ENCODE data around the gene CCKAR. TPM values are rescaled to one million over a fixed set of nuclear protein-coding genes. Genes with fewer than 3 reads are reported as not detected.

The CCKAR gene
- polyA plus RNA-seq, 1 donor (not counting 4 experiments of a cell fraction or from before 2014, with no cell fraction given), result not detected

DNA sequence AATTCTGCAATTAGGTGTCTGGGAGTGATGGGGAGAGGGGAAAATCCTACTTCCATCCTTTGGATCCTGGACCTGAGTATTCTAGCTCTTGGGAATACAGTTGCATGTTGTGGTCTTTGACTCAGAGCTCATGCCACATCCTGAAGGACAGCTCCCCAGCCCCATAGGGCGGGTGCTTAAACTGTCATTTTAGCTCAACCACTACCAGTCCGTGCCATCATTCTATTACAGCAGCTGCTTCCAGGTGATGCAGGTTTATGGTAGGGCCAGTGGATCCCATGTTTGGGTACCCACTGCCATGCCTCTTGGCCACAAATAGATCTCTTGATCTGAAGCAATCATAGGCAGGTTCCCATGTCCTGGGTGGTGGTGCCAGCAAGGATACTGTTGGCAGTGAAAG is 34.7 kb downstream of the CCKAR start:
- dilution Hi-C loops (cut with MboI; ENCODE audit: extremely low pct_ligation_motif_present, low sequenced_read_pairs), result no loop called here
- Histone ChIP-seq H3K4me2 (ENCODE audit: control insufficient read depth, extremely low read depth, insufficient read depth, low read depth, low read length) (no peak overlapping the region), H3K27ac (ENCODE audit: control insufficient read depth, insufficient read depth, low read length) (no peak overlapping the region), H3K36me3 (ENCODE audit: control insufficient read depth in 2 of 2, extremely low read depth in 1 of 2, insufficient read depth in 2 of 2, low read length in 2 of 2) (no peaks in the 10 kb centered on the region), H3K4me3 (ENCODE audit: control insufficient read depth in 2 of 3, extremely low read depth in 1 of 3, insufficient read depth in 2 of 3, low read depth in 1 of 3, low read length in 3 of 3) (no peak overlapping the region), H3K4me1 (ENCODE audit: control insufficient read depth, extremely low read depth, insufficient read depth, low read length) (no peaks in the 10 kb centered on the region), H3K9me1 (ENCODE audit: control insufficient read depth, extremely low read depth, insufficient read depth, low read length) (peaks cover 3% of the 10 kb centered on the region), H3K9ac (ENCODE audit: control insufficient read depth, extremely low read depth, insufficient read depth, low read length) (no peak overlapping the region), H3K27me3 (ENCODE audit: control insufficient read depth, extremely low read depth, insufficient read depth, low read length) (no peaks in the 10 kb centered on the region), H3K9me3 (ENCODE audit: control insufficient read depth, low read depth, low read length) (no peaks in the 10 kb centered on the region), H4K20me1 (ENCODE audit: control insufficient read depth, extremely low read depth, insufficient read depth, low read length) (no peaks in the 10 kb centered on the region), H3K79me2 (ENCODE audit: control insufficient read depth, insufficient read depth, low read length) (no peaks in the 10 kb centered on the region), H2AFZ (ENCODE audit: control insufficient read depth, low read length) (no peak overlapping the region)
- TF ChIP-seq, protein P1, sequence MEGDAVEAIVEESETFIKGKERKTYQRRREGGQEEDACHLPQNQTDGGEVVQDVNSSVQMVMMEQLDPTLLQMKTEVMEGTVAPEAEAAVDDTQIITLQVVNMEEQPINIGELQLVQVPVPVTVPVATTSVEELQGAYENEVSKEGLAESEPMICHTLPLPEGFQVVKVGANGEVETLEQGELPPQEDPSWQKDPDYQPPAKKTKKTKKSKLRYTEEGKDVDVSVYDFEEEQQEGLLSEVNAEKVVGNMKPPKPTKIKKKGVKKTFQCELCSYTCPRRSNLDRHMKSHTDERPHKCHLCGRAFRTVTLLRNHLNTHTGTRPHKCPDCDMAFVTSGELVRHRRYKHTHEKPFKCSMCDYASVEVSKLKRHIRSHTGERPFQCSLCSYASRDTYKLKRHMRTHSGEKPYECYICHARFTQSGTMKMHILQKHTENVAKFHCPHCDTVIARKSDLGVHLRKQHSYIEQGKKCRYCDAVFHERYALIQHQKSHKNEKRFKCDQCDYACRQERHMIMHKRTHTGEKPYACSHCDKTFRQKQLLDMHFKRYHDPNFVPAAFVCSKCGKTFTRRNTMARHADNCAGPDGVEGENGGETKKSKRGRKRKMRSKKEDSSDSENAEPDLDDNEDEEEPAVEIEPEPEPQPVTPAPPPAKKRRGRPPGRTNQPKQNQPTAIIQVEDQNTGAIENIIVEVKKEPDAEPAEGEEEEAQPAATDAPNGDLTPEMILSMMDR (optimal IDR thresholded peaks at IDR 0.05 in 1 of 3, IDR thresholded peaks at IDR 0.05 in 1 of 3, conservative IDR thresholded peaks at IDR 0.05 in 1 of 3; ENCODE audit: extremely low read depth in 1 of 3, insufficient read depth in 2 of 3, low read length in 3 of 3), result no peak
- TF ChIP-seq EZH2 (IDR thresholded peaks at IDR 0.05; ENCODE audit: low read length), result no peak
- DNase-seq (ENCODE audit: low read depth, low spot score), result no peak
- FAIRE-seq, result no peak

DNA sequence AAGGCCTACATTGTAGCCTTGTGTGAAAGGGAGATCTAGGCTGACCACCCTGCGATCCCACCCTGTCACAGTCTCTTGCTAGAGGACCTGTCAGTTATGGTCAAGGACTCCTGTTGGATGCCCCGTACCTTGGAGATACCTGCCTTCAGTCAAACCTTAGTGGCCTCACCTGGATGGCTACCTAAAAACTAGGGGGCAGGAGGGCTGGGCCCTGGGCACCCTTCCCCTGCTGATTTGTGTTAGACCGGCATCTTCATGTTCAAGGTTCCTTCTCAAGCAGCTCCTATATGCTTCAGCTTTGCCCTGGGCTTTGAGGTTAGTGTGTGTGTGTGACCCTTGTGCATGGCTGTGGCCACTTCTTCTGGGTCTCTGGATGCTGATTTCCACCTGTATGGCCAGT is 35.3 kb downstream of the CCKAR start:
- Histone ChIP-seq H3K9me3 (ENCODE audit: control insufficient read depth, low read depth, low read length) (no peaks in the 10 kb centered on the region), H3K27ac (ENCODE audit: control insufficient read depth, insufficient read depth, low read length) (no peak overlapping the region), H3K79me2 (ENCODE audit: control insufficient read depth, insufficient read depth, low read length) (no peaks in the 10 kb centered on the region), H3K9me1 (ENCODE audit: control insufficient read depth, extremely low read depth, insufficient read depth, low read length) (peaks cover 3% of the 10 kb centered on the region), H3K4me2 (ENCODE audit: control insufficient read depth, extremely low read depth, insufficient read depth, low read depth, low read length) (no peak overlapping the region), H3K9ac (ENCODE audit: control insufficient read depth, extremely low read depth, insufficient read depth, low read length) (no peak overlapping the region), H3K27me3 (ENCODE audit: control insufficient read depth, extremely low read depth, insufficient read depth, low read length) (no peaks in the 10 kb centered on the region), H3K36me3 (ENCODE audit: control insufficient read depth in 2 of 2, extremely low read depth in 1 of 2, insufficient read depth in 2 of 2, low read length in 2 of 2) (no peaks in the 10 kb centered on the region), H3K4me3 (ENCODE audit: control insufficient read depth in 2 of 3, extremely low read depth in 1 of 3, insufficient read depth in 2 of 3, low read depth in 1 of 3, low read length in 3 of 3) (no peak overlapping the region), H3K4me1 (ENCODE audit: control insufficient read depth, extremely low read depth, insufficient read depth, low read length) (no peaks in the 10 kb centered on the region), H4K20me1 (ENCODE audit: control insufficient read depth, extremely low read depth, insufficient read depth, low read length) (no peaks in the 10 kb centered on the region), H2AFZ (ENCODE audit: control insufficient read depth, low read length) (no peak overlapping the region)
- dilution Hi-C loops (cut with MboI; ENCODE audit: extremely low pct_ligation_motif_present, low sequenced_read_pairs), result no loop called here
- TF ChIP-seq, protein P1 (optimal IDR thresholded peaks at IDR 0.05 in 1 of 3, IDR thresholded peaks at IDR 0.05 in 1 of 3, conservative IDR thresholded peaks at IDR 0.05 in 1 of 3; ENCODE audit: extremely low read depth in 1 of 3, insufficient read depth in 2 of 3, low read length in 3 of 3), result no peak
- TF ChIP-seq EZH2 (IDR thresholded peaks at IDR 0.05; ENCODE audit: low read length), result no peak
- FAIRE-seq (no peak), DNase-seq (ENCODE audit: low read depth, low spot score) (no peak)
